Nucleus accumbens (tissue), 56 donors: ENCODE data around the gene PNMA1.

Experiments used
- DNase-seq, 56 donors: peaks; one replicate each; lab custom pipeline; 2025; lab: John Stamatoyannopoulos, UW

PNMA1 gene, protein sequence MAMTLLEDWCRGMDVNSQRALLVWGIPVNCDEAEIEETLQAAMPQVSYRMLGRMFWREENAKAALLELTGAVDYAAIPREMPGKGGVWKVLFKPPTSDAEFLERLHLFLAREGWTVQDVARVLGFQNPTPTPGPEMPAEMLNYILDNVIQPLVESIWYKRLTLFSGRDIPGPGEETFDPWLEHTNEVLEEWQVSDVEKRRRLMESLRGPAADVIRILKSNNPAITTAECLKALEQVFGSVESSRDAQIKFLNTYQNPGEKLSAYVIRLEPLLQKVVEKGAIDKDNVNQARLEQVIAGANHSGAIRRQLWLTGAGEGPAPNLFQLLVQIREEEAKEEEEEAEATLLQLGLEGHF

GRCh38 chr14:73713803-73714655, at the start of gene PNMA1:
PNMA1 (minus strand) TSS chr14:73714384; CDS start chr14:73713639, 745 bp downstream.
- DNase-seq = peak; percentile 44 to 93 (median 82)

DNA sequence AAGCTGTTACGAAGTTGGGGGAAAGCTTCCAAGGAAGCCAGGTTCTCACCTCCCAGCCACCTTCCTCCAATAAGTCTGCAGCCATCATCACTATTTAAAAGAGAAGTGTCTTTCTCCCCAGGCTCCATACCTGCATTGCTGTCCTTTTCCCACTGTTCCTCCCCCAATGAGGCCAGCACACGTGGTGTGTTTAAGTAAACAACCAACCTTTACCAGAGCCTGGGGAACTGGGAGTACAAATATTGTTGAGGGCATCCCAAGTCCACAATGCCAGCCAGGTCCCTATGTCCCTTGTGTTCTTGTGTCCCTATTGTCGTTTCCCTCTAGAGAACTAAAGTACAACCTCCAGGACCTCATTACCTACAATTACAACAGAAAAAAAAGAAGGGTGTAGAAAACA, 49.2 kb upstream of the PNMA1 start:
- DNase-seq = no peak

DNA sequence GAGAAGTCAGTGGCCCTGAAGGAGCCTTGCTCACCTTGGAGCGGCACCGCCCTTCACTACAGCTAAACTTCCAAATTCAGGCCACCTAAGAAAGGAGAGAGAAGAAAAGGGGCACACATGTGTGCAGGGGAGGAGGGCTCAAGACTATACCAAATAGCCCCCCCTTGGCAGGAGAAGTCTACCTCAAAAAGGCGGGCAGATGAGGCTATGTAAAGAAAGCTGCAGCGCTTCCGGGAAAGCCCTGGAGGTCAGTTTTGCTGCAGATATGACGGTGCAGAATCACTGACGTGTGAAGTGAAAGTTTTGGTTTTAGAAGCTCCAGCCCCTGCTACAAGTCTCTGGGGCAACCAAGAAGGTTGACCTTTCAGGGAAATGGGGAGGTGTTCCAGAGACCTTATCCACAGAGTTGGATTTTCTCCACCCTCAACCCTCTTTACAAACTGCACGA, 48.2 kb upstream of the PNMA1 start:
- DNase-seq = no peak

GRCh38 chr14:73761618-73762355, 47.6 kb upstream of the PNMA1 start:
- DNase-seq = no peak

GRCh38 chr14:73760598-73761586, 46.7 kb upstream of the PNMA1 start:
- DNase-seq = no peak

GRCh38 chr14:73759714-73760597, 45.8 kb upstream of the PNMA1 start:
- peak in 55 of 56 donors; percentile 46 to 94 (median 84) for DNase-seq

- DNase-seq = peak in 41 of 56 donors; percentile 27 to 74 (median 53)
Measured at GRCh38 chr14:73759183-73759713, 45.1 kb upstream of the PNMA1 start.

- DNase-seq = peak in 45 of 56 donors; percentile 19 to 74 (median 49)
Measured at GRCh38 chr14:73758392-73759182, 44.4 kb upstream of the PNMA1 start.

- peak in 1 of 56 donors; percentile 22 for DNase-seq
Measured at GRCh38 chr14:73757876-73758391, 43.8 kb upstream of the PNMA1 start.

DNA sequence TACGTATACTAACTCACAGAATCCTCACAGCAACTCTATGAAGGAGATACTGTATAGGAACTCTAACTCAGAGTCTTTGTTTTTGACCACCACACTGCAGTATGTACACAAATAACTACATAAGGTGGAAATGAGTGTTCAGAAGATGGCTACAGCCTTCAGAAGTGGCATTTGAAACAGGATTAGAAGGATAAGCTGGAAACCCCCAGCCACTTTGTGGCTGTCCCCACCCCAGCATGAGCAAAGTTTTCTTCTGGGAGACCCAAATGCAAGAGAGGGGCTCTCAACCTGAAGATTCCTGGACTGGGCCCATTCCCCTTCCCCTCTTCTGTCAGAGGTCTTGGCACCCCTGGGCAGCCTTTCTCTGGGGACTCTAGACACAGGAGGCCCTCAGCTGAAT, 43.2 kb upstream of the PNMA1 start:
- no peak for DNase-seq

GRCh38 chr14:73755434-73756014, 41.3 kb upstream of the PNMA1 start:
- peak in 35 of 56 donors; percentile 16 to 61 (median 39) for DNase-seq

GRCh38 chr14:73754911-73755360, 40.8 kb upstream of the PNMA1 start:
- peak in 9 of 56 donors; percentile 10 to 45 (median 26) for DNase-seq

- peak in 43 of 56 donors; percentile 14 to 76 (median 54) for DNase-seq
Measured at GRCh38 chr14:73753887-73754795, 40.0 kb upstream of the PNMA1 start.

GRCh38 chr14:73753124-73753886, 39.1 kb upstream of the PNMA1 start:
- peak in 5 of 56 donors; percentile 20 to 54 (median 35) for DNase-seq
